SK-N-SH (cell line): ENCODE results near the gene IFT122. TPM values are rescaled to one million over a fixed set of nuclear protein-coding genes. Genes with fewer than 3 reads are reported as not detected.

ENCODE experiments used
- CTCF ChIA-PET: fragments of 300-600, 350-600 bp; formaldehyde crosslinking; extraction: SDS; loops from one replicate; lab custom pipeline; 2021; lab: Yijun Ruan, JAX
- POLR2A ChIA-PET: fragments of 350-600 bp; sonication (Branson Sonifier 250); formaldehyde crosslinking; extraction: SDS; loops from one replicate; lab custom pipeline; 2020; ENCODE audit warnings: antibody characterized with exemption, inconsistent platforms; lab: Yijun Ruan, JAX
- DNase-seq: peaks from one replicate; pipeline ENCODE4 v3.0.0; 2012
- H2AFZ ChIP-seq: fragments of 200-600 bp; sonication (generic); 2 replicates; pipeline ENCODE4 v1.8.1; 2016; ENCODE audit warnings: antibody characterized with exemption, mild to moderate bottlenecking, low read depth
- H3F3A ChIP-seq: fragments of 200-600 bp; sonication (generic); replicated peaks from 2 replicates; pipeline ENCODE3; 2016; ENCODE audit warnings: antibody characterized with exemption, mild to moderate bottlenecking; ENCODE audit not compliant: insufficient read depth
- H3K27ac ChIP-seq, 2 experiments: fragments of 200-500 bp in 1 of 2; fragments of 200-600 bp in 1 of 2; sonication (Bioruptor generic) in 1 of 2; sonication (generic), shearing (Covaris generic) in 1 of 2; 2 replicates each; pipeline versions ENCODE4 v1.5.1 to v1.6.1; 2014 to 2016; ENCODE audit warnings: low read depth in 2 of 2, inconsistent platforms in 1 of 2, low read length in 1 of 2, mild to moderate bottlenecking in 1 of 2, mixed read lengths in 1 of 2
- H3K27me3 ChIP-seq: fragments of 200-600 bp; sonication (generic), shearing (Covaris generic); 2 replicates; pipeline ENCODE4 v1.6.1; 2016; ENCODE audit warnings: mixed run types; ENCODE audit not compliant: insufficient read depth
- H3K36me3 ChIP-seq, 2 experiments: fragments of 200-500 bp in 1 of 2; fragments of 200-600 bp in 1 of 2; sonication (Bioruptor generic) in 1 of 2; sonication (generic) in 1 of 2; replicated peaks in 1 of 2; 2 replicates each; pipeline versions ENCODE3 to v1.5.1; 2014 to 2016; ENCODE audit warnings: low read length in 1 of 2, mild to moderate bottlenecking in 1 of 2; ENCODE audit not compliant: insufficient read depth in 2 of 2, control insufficient read depth in 1 of 2
- H3K4me1 ChIP-seq, 2 experiments: fragments of 200-500 bp in 1 of 2; fragments of 200-600 bp in 1 of 2; sonication (Bioruptor generic) in 1 of 2; sonication (generic), shearing (Covaris generic) in 1 of 2; 2 replicates each; pipeline versions ENCODE4 v1.5.1 to v1.6.1; 2014 to 2016; ENCODE audit warnings: low read depth in 1 of 2, low read length in 1 of 2, mixed run types in 1 of 2; ENCODE audit not compliant: insufficient read depth in 2 of 2, control insufficient read depth in 1 of 2
- H3K4me2 ChIP-seq: fragments of 200-600 bp; sonication (generic), shearing (Covaris generic); 2 replicates; pipeline ENCODE4 v1.6.1; 2017; ENCODE audit warnings: mixed run types
- H3K4me3 ChIP-seq, 2 experiments: fragments of 200-500 bp in 1 of 2; fragments of 200-600 bp in 1 of 2; sonication (Bioruptor generic) in 1 of 2; sonication (generic), shearing (Covaris generic) in 1 of 2; 2 replicates each; pipeline versions ENCODE4 v1.5.1 to v1.8.1; 2014 to 2016; ENCODE audit warnings: low read depth in 2 of 2, inconsistent platforms in 1 of 2, low read length in 1 of 2, mild to moderate bottlenecking in 1 of 2, mixed read lengths in 1 of 2, moderate library complexity in 1 of 2
- H3K79me2 ChIP-seq: fragments of 200-600 bp; sonication (generic); 2 replicates; pipeline ENCODE4 v1.8.1; 2017; ENCODE audit warnings: mild to moderate bottlenecking; ENCODE audit not compliant: insufficient read depth
- H3K9ac ChIP-seq: fragments of 200-600 bp; sonication (generic); 2 replicates; pipeline ENCODE4 v1.6.1; 2017; ENCODE audit warnings: mixed run types
- H3K9me2 ChIP-seq: fragments of 200-600 bp; sonication (generic); 2 replicates; pipeline ENCODE4 v1.6.1; 2017; ENCODE audit warnings: mixed run types
- H3K9me3 ChIP-seq: fragments of 200-600 bp; sonication (generic); 2 replicates; pipeline ENCODE4 v1.6.1; 2017; ENCODE audit warnings: mixed run types, mild to moderate bottlenecking, moderate library complexity
- H4K20me1 ChIP-seq: fragments of 200-600 bp; sonication (generic); 2 replicates; pipeline ENCODE4 v1.6.1; 2017; ENCODE audit warnings: mild to moderate bottlenecking, mixed run types; ENCODE audit not compliant: insufficient read depth
- CHD2 ChIP-seq: fragments of 150-350 bp; IDR thresholded peaks from 2 replicates; pipeline ENCODE4 v1.6.1; 2018; ENCODE audit warnings: low read length; ENCODE audit not compliant: partially characterized antibody
- EZH2phosphoT487 ChIP-seq: fragments of 200-600 bp; sonication (generic); IDR thresholded peaks from 2 replicates; pipeline ENCODE4 v1.6.1; 2017; ENCODE audit warnings: low read depth, mixed run types, mild to moderate bottlenecking, antibody characterized with exemption, moderate library complexity, borderline replicate concordance
- FOSL2 ChIP-seq: IDR thresholded peaks from 2 replicates; pipeline ENCODE4 v1.4.0; 2012; ENCODE audit warnings: low read depth, mild to moderate bottlenecking, moderate library complexity, borderline replicate concordance
- FOXJ3 ChIP-seq: sonication (generic); formaldehyde crosslinking; IDR thresholded peaks from 2 replicates; pipeline ENCODE4 v1.5.1; 2020; ENCODE audit warnings: mild to moderate bottlenecking, missing genetic modification reagents
- GABPA ChIP-seq: IDR thresholded peaks from 2 replicates; pipeline ENCODE4 v1.4.0; 2012; ENCODE audit warnings: low read depth, mild to moderate bottlenecking
- MXI1 ChIP-seq: IDR thresholded peaks from 2 replicates; pipeline ENCODE4 v1.6.1; 2012; ENCODE audit warnings: mild to moderate bottlenecking, low read depth, low read length, improper control_type of control experiment
- NRF1 ChIP-seq: IDR thresholded peaks from 2 replicates; pipeline ENCODE4 v1.6.1; 2012; ENCODE audit warnings: low read depth, mild to moderate bottlenecking, low read length
- POLR2AphosphoS5 ChIP-seq: IDR thresholded peaks from 2 replicates; pipeline ENCODE4 v1.6.1; 2012; ENCODE audit warnings: low read depth, low read length
- RAD21 ChIP-seq: IDR thresholded peaks from 2 replicates; pipeline ENCODE4 v1.6.1; 2012; ENCODE audit warnings: mild to moderate bottlenecking, low read length
- RCOR1 ChIP-seq: fragments of 150-350 bp; IDR thresholded peaks from 2 replicates; pipeline ENCODE4 v1.6.1; 2017; ENCODE audit warnings: antibody characterized with exemption, low read length
- RFX5 ChIP-seq: IDR thresholded peaks from 2 replicates; pipeline ENCODE4 v1.6.1; 2012; ENCODE audit warnings: mild to moderate bottlenecking, improper control_type of control experiment, low read length
- SIN3A ChIP-seq: IDR thresholded peaks from 2 replicates; pipeline ENCODE4 v1.6.1; 2012; ENCODE audit warnings: low read depth, mild to moderate bottlenecking, low read length, moderate library complexity, borderline replicate concordance
- TAF1 ChIP-seq: IDR thresholded peaks from 2 replicates; pipeline ENCODE4 v1.6.1; 2012; ENCODE audit warnings: low read depth, mild to moderate bottlenecking, low read length, moderate library complexity, borderline replicate concordance
- YY1 ChIP-seq: IDR thresholded peaks from 2 replicates; pipeline ENCODE4 v1.4.0; 2012; ENCODE audit warnings: low read depth, mild to moderate bottlenecking
- WGBS: methylation state at CpG from one replicate; pipeline ENCODE4 v1.1.6; 2017; ENCODE audit warnings: low lambda C conversion rate; 5-methylcytosine and 5-hydroxymethylcytosine counted together
- polyA plus RNA-seq, 3 experiments: library from polyadenylated mRNA; depleted of rRNA; stranded (reverse); fragments of >200 nt; gene quantifications; 2 replicates each; pipeline ENCODE4 v1.2.3, GENCODE V29; 2012
- TF ChIP-seq, protein P1 (sequence below): fragments of 150-350 bp; IDR thresholded peaks from 2 replicates; pipeline ENCODE4 v1.6.1; 2016; ENCODE audit warnings: mild to moderate bottlenecking, low read depth, low read length
- TF ChIP-seq, protein P2 (sequence below): IDR thresholded peaks from 2 replicates; pipeline ENCODE4 v1.6.1; 2012; ENCODE audit warnings: mild to moderate bottlenecking, low read depth, low read length, moderate library complexity
- TF ChIP-seq, protein P3 (sequence below): IDR thresholded peaks from 2 replicates; pipeline ENCODE4; 2012
- TF ChIP-seq, protein P4 (sequence below): fragments of 150-350 bp; IDR thresholded peaks from 2 replicates; pipeline ENCODE4 v1.6.1; 2017; ENCODE audit warnings: antibody characterized with exemption, low read length, low read depth, borderline replicate concordance

Gene IFT122
- polyA plus RNA-seq, 1 of the 3 experiments (the other 2 are of a cell fraction), result 20.1 TPM

DNA sequence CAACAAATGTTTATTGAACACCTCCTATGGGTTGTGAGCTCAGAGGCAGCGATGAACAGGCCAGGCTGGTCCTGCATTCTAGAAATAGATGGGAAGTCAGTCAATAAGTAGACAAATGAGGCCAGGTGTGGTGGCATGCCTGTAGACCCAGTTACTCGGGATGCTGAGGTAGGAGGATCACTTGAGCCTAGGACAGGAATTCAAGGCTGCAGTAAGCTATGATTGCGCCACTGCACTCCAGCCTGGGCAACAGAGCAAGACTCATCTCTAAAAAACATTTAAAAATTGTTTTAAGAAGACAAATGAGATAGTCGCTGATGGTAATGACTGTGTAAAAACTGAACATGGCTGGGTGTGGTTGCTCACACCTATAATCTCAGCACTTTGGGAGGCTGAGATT is 84.1 kb downstream of the IFT122 start:
- H3K27ac ChIP-seq, result no peak overlapping the region
- 93% methylated on average over 4 of the region's 4 CpGs for WGBS
- no peaks in the 10 kb centered on the region for H3K79me2 ChIP-seq
- CTCF ChIA-PET, result interaction anchor here (1.3 kb wide), 1 partner anchor 33 kb away, joined by 5 read pairs; no protein-coding TSS in a partner anchor
- no peaks in the 10 kb centered on the region for H3K9me3 ChIP-seq
- H3K4me2 ChIP-seq, result no peak overlapping the region
- no peak overlapping the region for H3K9ac ChIP-seq
- no peaks in the 10 kb centered on the region for H3K36me3 ChIP-seq
- H3K4me1 ChIP-seq, result peaks cover 0 to 15% of the 10 kb centered on the region in 2 experiments; a peak in 2 of 4 replicates
- no peak for DNase-seq
- no peaks in the 10 kb centered on the region for H4K20me1 ChIP-seq
- no peak overlapping the region for H3K4me3 ChIP-seq
- TF ChIP-seq CHD2 (no peak), TAF1 (no peak)
- TF ChIP-seq, protein P1, sequence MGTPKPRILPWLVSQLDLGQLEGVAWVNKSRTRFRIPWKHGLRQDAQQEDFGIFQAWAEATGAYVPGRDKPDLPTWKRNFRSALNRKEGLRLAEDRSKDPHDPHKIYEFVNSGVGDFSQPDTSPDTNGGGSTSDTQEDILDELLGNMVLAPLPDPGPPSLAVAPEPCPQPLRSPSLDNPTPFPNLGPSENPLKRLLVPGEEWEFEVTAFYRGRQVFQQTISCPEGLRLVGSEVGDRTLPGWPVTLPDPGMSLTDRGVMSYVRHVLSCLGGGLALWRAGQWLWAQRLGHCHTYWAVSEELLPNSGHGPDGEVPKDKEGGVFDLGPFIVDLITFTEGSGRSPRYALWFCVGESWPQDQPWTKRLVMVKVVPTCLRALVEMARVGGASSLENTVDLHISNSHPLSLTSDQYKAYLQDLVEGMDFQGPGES, result no peak
- no peaks in the 10 kb centered on the region for H3K27me3 ChIP-seq
- no peaks in the 10 kb centered on the region for H3K9me2 ChIP-seq
- no peaks in the 10 kb centered on the region for H3F3A ChIP-seq
- H2AFZ ChIP-seq, result no peak overlapping the region
- POLR2A ChIA-PET, result no interaction called here

DNA sequence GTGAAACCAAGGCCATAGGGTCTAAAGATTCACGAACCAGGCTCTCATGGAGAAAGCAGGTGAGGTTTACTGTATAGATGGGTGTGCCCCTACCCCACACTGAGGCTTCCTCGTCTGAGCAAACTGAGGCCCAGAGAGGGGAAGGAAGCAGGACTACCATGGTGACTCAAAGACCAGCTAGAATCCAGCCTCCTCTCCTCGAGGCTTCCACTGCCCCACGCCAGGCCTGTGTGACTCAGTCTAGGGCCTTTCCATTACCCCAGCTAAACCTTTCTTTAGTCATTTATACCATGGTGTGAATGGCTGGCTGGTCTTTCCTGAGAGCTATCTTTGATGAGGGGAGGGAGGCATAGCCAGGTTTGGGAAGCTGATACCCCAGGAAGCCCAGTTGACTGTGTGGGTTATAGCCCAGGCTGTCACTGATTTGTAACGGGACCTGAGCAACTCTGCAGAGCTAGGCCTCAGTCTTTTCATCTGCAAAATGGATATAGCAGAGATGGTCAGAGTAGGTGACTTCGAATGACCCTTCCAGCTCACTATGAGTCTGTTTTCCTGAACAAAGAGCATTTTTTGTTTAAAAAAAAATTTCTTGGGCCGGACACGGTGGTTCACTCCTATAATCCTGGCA is 85.4 kb downstream of the IFT122 start:
- Histone ChIP-seq H3K9ac (no peak overlapping the region), H3K27me3 (no peaks in the 10 kb centered on the region), H3F3A (no peaks in the 10 kb centered on the region), H3K4me3 (no peak overlapping the region), H2AFZ (no peak overlapping the region), H4K20me1 (no peaks in the 10 kb centered on the region), H3K27ac (no peak overlapping the region), H3K4me2 (no peak overlapping the region), H3K4me1 (peaks cover 0 to 7% of the 10 kb centered on the region in 2 experiments; a peak in 2 of 4 replicates), H3K9me2 (no peaks in the 10 kb centered on the region), H3K36me3 (no peaks in the 10 kb centered on the region), H3K9me3 (no peaks in the 10 kb centered on the region), H3K79me2 (no peaks in the 10 kb centered on the region)
- DNase-seq, result no peak
- POLR2A ChIA-PET, result no interaction called here
- WGBS, result 73% methylated on average over 8 of the region's 8 CpGs
- TF ChIP-seq TAF1 (no peak), MXI1 (no peak), FOSL2 (no peak), FOXJ3 (CRISPR knock-in tag) (no peak), EZH2phosphoT487 (no peak), YY1 (no peak), POLR2AphosphoS5 (no peak), RCOR1 (no peak), SIN3A (no peak), RFX5 (no peak), GABPA (no peak), NRF1 (no peak), RAD21 (no peak)
- TF ChIP-seq, protein P1, result no peak
- TF ChIP-seq, protein P2, sequence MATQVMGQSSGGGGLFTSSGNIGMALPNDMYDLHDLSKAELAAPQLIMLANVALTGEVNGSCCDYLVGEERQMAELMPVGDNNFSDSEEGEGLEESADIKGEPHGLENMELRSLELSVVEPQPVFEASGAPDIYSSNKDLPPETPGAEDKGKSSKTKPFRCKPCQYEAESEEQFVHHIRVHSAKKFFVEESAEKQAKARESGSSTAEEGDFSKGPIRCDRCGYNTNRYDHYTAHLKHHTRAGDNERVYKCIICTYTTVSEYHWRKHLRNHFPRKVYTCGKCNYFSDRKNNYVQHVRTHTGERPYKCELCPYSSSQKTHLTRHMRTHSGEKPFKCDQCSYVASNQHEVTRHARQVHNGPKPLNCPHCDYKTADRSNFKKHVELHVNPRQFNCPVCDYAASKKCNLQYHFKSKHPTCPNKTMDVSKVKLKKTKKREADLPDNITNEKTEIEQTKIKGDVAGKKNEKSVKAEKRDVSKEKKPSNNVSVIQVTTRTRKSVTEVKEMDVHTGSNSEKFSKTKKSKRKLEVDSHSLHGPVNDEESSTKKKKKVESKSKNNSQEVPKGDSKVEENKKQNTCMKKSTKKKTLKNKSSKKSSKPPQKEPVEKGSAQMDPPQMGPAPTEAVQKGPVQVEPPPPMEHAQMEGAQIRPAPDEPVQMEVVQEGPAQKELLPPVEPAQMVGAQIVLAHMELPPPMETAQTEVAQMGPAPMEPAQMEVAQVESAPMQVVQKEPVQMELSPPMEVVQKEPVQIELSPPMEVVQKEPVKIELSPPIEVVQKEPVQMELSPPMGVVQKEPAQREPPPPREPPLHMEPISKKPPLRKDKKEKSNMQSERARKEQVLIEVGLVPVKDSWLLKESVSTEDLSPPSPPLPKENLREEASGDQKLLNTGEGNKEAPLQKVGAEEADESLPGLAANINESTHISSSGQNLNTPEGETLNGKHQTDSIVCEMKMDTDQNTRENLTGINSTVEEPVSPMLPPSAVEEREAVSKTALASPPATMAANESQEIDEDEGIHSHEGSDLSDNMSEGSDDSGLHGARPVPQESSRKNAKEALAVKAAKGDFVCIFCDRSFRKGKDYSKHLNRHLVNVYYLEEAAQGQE, result no peak
- TF ChIP-seq, protein P3, sequence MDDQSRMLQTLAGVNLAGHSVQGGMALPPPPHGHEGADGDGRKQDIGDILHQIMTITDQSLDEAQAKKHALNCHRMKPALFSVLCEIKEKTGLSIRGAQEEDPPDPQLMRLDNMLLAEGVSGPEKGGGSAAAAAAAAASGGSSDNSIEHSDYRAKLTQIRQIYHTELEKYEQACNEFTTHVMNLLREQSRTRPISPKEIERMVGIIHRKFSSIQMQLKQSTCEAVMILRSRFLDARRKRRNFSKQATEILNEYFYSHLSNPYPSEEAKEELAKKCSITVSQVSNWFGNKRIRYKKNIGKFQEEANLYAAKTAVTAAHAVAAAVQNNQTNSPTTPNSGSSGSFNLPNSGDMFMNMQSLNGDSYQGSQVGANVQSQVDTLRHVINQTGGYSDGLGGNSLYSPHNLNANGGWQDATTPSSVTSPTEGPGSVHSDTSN, result no peak
- TF ChIP-seq, protein P4, sequence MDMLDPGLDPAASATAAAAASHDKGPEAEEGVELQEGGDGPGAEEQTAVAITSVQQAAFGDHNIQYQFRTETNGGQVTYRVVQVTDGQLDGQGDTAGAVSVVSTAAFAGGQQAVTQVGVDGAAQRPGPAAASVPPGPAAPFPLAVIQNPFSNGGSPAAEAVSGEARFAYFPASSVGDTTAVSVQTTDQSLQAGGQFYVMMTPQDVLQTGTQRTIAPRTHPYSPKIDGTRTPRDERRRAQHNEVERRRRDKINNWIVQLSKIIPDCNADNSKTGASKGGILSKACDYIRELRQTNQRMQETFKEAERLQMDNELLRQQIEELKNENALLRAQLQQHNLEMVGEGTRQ, result no peak
- CTCF ChIA-PET, result no interaction called here
